Stimulated activated CD8-positive, alpha-beta memory T cell treated with anti-CD3 and anti-CD28 coated beads, Interleukin-12 subunit alpha, Interleukin-12 subunit beta, amount 100 ng/mL, for 4 hours (primary cell): Measurements from ENCODE around the gene HSPA9.
"Not testable (repeated sequence)": the region's sequence is repeated elsewhere in the genome, so short reads cannot be mapped to it uniquely, and the experiment has no call there.

Experiments used
- DNase-seq: peaks from one replicate; pipeline ENCODE4 v3.0.0-alpha.2; 2020; ENCODE audit warnings: low read depth

HSPA9 gene

DNA sequence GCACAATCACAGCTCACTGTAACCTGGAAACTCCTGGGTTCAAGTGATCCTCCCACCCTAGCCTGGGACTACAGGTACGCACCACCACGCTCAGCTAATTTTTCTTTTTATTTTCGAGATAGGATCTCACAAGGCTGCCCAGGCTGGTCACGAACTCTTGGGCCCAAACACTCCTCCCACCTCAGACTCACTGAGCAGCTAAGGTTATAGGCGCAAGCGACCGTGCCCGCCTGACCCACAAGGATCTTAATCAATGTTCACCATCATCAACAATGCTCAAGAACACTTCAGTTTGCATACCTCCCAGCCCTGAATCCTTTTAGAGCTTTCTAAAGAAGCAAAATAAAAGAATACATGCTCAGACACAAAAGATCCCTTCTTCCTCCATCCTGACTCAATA, 45.4 kb downstream of the HSPA9 start:
- DNase-seq, result no peak

DNA sequence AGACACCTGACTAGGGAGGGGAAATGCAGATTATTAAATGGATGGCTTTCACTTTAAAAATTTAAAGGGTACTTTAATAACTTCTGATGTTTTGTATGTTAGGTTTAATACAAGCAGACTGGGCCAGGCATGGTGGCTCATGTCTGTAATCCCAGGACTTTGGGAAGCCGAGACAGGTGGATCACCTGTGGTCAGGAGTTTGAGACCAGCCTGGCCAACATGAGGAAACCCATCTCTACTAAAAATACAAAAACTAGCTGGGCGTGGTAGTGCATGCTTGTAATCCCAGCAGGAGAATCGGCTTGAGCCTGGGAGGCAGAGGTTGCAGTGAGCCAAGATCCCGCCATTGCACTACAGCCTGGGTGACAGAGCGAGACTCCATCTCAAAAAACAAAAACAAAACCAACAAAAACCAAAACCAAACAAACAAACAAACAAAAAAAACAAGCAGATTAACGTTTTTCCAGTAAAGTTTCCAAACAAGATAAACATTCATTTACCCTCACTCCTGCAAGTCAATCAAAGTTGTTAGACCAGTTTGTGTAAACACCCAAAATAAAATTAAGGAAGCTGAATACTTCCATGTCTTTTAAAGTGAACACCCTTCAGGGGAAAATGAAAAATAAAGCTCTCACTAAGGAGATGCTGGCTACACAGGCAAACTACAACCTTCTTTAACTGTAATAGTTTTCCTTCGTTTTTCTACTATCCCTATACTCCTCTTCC, 46.3 kb downstream of the HSPA9 start:
- DNase-seq, result no peak

DNA sequence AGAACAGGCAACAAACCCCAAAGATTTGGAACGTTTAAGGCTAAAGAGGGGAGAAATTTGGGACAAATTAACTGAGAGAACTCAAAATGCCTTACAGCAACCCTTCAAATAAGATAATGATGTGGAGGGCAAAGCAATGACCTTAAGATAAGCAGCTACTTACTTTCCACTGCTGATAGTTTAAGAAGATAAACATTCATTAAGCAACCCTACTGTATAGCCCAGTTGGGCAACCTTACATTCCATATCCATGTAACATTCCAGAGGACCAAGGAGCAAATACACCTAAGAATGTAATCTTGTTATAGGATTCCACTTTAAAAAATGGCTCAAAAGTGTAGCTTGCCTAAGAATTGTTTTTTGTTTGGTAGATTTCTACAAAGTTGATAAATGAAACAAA, 47.0 kb downstream of the HSPA9 start:
- DNase-seq, result no peak

DNA sequence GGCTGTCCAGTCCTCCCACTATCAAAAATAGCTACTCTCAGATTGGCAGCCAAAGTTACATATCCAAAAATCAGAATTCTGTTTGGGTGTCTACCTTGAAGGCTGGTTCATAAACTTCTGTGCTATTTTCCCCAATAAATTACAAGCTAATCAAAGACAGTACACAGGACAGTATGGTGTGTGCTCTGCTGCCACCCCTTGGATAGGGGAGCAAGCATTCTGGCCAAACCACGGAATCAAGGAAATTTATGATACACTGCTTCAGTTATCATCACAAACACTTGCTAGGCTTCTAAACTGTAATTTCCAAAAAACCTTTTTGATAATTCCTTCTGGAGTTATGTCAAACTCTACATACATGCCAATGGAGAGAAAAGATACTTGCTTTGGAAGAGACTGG, 48.0 kb downstream of the HSPA9 start:
- DNase-seq, result no peak

- DNase-seq, result no peak
Observed at GRCh38 chr5:138523406-138523805, 51.8 kb downstream of the HSPA9 start.

- no peak for DNase-seq
Observed at GRCh38 chr5:138520971-138521370, 54.2 kb downstream of the HSPA9 start.

GRCh38 chr5:138517437-138517836, 57.8 kb downstream of the HSPA9 start:
- DNase-seq, result no peak

GRCh38 chr5:138515556-138516245, 59.5 kb downstream of the HSPA9 start:
- no peak for DNase-seq

DNA sequence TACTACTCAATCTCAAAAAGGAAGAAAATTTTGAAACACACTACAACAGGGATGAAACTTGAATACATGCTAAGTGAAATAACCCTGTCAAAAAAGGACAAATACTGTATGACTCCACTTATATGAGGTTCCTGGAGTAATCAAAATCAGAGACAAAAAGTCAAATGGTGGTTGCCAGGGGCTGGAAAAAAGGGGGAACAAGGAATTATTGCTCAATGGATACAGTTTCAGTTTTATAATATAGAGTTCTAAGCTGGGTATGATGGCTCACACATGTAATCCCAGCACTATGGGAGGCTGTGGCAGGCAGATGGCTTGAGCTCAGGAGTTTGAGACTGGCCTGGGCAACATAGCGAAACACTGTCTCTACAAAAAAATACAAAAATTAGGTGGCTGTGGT, 61.2 kb downstream of the HSPA9 start:
- DNase-seq, result no peak

- no peak for DNase-seq
Observed at GRCh38 chr5:138508958-138509357, 66.2 kb downstream of the HSPA9 start.

GRCh38 chr5:138507485-138507884, 67.7 kb downstream of the HSPA9 start:
- not testable (repeated sequence) for DNase-seq

DNA sequence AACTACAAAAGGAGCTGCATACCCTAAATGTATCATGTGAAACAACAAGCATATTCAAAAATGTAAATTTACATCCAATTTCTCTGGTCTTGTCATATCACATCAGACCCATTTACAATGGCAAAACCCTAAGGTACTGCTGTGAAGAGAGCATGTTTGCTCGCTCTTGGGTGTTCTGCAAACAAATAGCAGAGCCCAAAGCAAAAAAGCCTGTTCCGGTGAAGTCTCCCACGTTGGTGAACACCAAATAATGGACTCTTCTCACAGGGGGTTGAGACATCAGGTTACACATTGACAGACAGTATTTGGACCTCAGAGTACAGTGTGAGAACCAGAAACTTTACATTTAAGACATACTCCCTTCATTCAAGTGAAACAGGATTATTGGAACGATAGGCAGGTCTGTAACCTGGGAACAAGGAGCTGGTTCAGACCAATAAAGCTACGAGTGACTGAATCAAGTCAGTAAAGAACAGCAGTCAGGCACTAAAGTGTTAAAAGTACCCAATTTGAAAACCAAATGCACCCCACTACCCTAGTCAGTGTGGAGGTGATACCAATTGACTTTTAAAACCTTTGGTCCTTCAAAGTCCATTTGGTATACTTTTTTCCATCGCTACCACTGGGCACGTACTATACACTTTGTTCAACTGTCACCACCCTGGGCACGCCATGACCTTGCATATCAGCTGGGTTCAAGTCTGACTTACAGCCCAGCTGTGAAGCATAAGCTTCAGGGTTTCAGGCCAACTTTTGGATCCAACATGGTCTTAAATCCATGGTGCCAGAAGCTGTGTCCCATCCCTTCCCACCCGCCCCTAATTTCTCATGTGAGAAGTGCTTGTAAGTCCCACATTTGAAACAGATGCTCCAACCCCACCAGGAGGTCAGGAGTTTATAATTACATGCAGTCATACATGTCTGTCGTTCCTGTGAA, 68.6 kb downstream of the HSPA9 start:
- DNase-seq, result no peak

- DNase-seq, result no peak
Observed at GRCh38 chr5:138504799-138505198, 70.4 kb downstream of the HSPA9 start.
